GM12801 (cell line): ENCODE data around the gene SH3PXD2A.

Source experiments
- TF ChIP-seq, protein P1 (sequence below): IDR thresholded peaks from one replicate; pipeline ENCODE4 v1.5.1; 2011; ENCODE audit warnings: control low read depth; ENCODE audit not compliant: insufficient read length; ENCODE audit errors: extremely low read depth

SH3PXD2A gene

DNA sequence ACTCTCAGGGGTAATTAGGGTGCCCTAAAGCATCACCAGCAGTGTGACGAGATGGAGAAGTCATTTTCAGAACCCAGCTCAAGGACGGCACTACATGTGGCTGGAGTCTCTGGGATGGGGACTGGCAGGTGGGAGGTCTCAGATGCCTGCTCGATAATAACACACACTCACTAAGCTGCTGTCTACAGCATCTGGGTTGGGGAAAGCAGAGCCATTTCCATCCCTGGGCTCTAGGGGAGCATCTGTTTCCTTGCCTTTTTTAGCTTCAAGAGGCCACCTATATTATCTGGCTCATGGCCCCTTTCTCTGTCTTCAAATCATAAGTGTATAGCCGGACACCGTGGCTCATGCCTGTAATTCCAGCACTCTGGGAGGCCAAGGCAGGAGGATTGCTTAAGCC is 79.6 kb downstream of the SH3PXD2A start:
- TF ChIP-seq, protein P1, sequence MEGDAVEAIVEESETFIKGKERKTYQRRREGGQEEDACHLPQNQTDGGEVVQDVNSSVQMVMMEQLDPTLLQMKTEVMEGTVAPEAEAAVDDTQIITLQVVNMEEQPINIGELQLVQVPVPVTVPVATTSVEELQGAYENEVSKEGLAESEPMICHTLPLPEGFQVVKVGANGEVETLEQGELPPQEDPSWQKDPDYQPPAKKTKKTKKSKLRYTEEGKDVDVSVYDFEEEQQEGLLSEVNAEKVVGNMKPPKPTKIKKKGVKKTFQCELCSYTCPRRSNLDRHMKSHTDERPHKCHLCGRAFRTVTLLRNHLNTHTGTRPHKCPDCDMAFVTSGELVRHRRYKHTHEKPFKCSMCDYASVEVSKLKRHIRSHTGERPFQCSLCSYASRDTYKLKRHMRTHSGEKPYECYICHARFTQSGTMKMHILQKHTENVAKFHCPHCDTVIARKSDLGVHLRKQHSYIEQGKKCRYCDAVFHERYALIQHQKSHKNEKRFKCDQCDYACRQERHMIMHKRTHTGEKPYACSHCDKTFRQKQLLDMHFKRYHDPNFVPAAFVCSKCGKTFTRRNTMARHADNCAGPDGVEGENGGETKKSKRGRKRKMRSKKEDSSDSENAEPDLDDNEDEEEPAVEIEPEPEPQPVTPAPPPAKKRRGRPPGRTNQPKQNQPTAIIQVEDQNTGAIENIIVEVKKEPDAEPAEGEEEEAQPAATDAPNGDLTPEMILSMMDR: no peak

DNA sequence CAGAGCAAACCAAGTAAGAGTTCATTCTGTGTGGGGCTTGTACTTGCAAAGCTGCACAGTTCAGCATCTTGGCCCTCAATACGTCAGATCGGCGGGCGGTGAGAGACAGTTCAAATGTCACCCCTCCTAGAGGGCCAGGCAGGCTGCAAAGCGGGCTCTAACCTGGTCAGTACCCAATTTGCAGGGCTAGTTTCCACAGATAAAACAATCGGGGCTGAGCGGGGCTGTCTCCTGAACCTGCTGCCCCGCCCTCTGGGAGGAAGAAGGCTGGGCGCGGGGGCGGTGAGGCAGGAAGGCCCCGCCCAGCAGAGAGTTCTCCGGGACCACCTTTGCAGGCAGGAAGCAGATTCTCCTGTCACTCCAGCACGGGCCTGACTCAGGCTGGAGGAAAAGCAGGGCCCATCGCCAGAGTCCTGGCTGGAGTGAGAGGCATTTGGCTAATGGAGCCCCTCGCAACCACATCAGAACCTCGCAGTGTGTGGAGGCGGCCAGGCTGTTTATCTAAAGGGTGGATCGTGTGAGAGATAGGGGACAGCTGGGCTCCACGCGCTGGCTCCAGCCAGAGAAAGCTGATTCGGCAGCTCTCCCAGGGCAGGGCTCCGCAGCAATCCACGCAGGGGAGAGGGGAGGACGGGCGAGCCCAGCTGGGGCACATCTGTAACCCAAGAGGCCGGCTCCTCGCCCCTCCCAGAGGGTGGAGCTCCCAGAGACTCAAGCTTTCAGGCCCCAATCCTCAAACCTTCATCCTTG is 83.1 kb downstream of the SH3PXD2A start:
- TF ChIP-seq, protein P1: no peak

DNA sequence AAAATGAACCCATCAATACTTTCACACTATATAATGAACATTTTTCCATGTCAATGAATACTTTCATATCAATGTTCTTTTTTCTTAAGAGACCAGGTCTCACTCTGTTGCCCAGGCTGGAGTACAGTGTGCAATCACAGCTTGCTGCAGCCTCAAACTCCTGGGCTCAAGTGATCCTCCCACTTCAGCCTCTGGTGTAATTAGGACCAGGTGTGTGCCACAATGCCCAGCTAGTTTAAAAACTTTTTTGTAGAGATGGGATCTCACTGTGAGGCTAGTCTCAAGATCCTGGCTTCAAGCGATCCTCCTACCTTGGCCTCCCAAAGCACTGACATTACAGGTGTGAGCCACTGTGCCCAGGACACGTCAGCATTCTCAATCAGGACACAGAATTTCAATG is 85.2 kb downstream of the SH3PXD2A start:
- TF ChIP-seq, protein P1: no peak

DNA sequence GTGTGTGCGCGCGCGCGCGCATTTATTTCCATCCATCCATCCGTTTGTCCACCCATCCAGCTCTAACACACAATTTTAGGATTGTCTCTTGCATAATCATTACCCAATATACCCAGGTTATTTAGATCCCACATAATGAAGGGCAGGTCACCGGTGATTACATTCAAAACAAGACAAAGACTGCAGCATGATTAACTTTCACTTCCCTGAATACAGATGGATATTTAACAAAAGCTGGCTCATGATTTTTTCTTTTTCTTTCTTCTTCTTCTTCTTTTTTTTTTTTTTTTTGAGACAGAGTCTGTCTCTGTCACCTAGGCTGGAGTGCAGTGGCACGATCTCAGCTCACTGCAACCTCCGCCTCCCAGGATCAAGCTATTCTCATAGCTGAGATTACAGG is 86.2 kb downstream of the SH3PXD2A start:
- TF ChIP-seq, protein P1: no peak

DNA sequence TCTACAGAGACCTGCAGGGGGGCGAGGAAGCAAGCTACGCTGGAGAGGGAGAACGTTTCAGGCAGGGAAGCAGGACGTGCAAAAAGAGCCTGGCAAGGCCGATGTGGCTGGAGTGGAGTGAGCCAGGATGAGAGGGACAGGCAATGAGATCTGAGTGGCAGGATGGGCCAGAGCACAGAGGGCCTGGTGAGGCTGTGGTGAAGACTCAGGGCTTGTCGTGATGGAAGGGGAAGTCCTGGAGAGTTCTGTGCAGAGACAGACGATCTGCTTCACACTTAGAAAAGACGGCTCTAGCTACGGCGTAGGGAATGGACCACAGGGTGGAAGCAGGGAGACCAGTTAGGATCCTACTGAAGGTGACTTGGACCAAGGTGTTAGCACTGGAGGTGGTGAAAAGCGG is 87.0 kb downstream of the SH3PXD2A start:
- TF ChIP-seq, protein P1: no peak

DNA sequence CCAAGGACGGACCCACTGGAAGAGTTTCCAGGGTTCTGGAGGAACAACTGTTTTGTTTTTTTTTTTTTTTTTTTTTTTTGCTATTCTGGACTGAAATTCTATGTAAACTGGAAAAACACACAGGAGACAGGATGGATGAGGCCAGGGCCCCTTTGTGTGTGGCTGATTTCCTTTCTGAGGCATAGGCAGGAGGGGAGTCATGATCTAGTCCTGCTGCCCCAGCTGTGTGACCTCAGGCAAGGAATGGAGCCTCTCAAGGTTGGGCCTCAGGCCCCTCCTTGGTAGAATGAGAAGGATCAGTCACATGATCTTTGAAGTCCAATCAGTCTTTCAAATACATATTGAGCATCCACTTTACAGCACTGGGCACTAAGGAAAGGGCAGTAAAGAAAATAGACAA is 87.6 kb downstream of the SH3PXD2A start:
- TF ChIP-seq, protein P1: no peak

DNA sequence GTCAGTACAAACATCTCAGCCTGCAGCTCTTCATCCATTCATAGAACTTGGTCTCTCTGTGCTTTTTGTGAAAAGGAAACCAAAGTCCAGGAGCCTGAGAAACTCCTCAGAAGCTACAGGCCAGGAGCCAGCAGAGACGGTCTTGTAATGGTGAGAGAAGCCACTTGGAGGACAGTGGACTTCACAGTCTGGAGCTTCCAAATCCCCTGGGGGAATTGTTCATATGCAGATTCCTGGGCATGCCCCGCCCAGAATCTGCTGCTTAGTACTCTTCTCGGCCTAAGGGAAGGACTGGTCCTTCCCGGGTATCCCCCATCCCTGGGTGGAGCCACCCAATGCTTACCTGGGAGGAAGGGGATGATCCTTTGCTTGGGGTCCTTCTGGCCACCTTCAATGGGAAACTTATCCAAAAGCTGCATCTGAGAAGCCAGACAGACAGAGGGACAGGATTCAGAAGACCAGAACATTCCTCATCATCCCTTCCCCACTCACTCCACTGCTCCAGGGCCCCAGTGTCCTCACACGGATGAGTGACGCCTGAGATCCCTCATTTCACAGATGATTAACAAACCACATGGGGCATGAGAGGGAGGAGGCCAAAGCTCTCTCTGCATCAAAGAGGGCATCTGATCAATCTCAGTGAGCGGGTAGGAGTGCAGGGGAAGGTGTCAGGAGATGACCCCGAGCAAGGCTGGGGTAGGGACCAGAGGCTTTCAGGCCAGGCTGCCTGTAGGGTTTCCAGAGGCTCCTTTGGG is 88.4 kb downstream of the SH3PXD2A start:
- TF ChIP-seq, protein P1: no peak
